ENCODE data around the gene C11orf21. TPM values are rescaled to one million over a fixed set of nuclear protein-coding genes. Genes with fewer than 3 reads are reported as not detected.

The C11orf21 gene
- total RNA-seq, 2 donors from 2014 or later = 0.15 to 0.78 TPM

DNA sequence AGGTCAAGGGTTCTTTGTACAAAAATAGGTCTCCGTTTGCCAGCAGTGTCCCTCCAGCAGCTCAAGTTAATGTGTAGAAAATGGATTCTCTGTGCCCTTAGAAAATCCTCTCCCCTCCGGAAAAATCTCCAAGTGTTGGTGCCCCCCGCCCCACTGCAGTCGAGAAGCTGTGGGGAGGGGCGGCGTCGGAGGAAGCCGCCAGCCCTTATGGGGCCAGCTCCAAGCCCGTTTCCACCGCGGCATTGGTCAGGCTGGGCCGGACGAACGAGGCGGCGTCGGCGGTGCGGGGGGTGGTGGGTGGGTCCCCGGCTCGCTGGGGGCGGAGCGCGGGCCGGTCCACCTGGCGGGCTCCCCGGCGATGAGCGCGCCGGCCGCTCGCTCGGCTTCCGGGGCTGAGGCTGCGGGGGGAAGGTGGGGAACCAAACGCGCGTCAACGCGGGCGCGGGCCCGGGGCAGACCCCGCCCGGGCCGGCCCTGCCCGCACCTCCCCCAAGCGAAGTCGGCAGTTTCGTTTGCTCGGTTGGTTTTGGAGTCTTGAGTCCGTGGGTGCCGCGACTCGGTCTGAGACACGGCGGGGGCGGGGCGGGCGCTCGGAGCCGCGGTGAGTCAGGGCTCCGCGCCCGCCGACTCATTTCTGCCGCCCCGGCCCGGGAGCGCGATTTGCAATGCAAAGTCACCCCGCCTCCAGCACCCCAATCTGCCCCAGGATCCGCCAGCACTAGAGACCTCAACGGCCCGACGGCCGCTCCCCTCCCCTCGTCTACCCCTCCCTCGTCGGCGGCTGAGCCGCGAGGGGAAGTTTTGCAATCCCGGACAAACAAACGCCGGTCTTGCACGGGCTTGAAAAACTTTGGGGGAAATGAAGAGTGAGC lies 32.8 kb downstream of the C11orf21 start:
- ATAC-seq = peak; percentile 33
- intact Hi-C loops (cut with DNase I, micrococcal nuclease) = no loop called here

DNA sequence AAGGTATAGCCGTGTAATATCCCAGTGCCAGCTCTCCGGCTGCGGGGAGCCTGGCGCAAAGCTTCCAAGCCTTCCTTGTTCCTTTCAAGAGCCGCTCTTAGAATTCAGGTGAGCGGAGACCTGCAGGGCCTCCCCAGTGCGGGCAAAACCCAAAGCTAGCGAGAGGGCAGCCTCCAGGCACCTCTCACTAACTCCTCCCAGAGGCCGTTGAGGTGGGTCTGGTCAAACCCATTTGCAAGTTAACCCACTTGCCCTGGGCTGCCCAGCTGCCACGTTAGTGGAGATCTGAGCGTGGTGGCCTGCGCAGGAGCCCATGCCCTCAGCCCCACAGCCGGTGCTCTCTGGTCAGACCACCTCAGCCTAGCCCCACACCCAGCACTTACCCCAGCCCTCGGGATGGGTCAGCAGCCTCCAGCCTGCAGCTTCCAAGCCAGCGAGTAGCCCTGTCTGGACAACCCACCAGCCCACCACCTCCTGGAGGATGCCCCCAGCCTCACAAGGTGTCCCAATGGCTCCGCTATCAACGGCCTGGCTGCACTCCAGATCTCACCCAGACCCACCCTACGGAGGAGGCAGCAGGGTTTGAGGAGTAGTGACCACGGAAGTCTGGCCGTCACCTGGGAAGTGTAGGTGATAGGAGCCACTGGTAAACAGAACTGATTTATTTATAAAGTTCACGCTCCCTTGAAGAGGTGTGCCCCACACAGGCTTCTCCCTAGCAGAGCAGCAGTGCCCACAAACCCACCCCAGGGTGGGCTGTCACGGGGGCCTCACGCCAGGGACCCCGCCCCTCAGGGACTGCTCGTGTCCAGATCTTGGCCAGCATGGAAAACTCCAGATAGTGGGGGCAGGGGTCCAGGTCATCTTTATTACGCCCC lies 33.6 kb downstream of the C11orf21 start:
- no peak for ATAC-seq
- intact Hi-C loops (cut with DNase I, micrococcal nuclease) = no loop called here
- DNase-seq = peak in 1 of 2 donors; percentile 25

More for the DNA sequence above, 32.8 kb downstream of the C11orf21 start:
- DNase-seq = peak; percentile 40 to 52

DNA sequence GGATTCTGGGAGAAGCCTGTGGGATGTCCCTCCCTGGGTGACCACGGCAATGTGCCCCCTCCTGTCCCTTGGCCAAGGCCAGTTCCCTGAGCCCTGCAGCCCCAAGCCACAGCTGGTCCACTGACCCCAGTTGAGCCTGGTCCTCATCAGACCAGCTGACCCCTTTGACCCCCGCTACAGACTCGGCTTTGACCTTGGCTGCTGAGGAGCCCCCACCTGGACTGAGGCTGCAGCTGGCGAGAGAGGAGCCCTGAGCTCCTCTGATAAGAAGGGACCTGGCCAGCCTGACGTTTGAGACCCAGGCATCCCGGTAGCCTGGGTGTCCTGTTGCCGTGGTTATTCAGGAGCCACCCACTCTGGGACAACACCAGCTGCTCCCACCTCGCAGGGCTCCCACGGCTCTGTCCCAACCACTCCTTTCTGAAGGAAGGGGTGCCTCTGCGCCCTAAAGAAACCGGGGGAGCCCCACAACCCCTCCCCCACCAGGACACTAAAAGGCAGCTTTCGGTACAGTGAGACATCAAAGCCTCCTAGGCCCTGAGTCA lies 34.3 kb downstream of the C11orf21 start:
- no peak for ATAC-seq
- intact Hi-C loops (cut with DNase I, micrococcal nuclease) = no loop called here
- peak in 1 of 2 donors; percentile 24 for DNase-seq

DNA sequence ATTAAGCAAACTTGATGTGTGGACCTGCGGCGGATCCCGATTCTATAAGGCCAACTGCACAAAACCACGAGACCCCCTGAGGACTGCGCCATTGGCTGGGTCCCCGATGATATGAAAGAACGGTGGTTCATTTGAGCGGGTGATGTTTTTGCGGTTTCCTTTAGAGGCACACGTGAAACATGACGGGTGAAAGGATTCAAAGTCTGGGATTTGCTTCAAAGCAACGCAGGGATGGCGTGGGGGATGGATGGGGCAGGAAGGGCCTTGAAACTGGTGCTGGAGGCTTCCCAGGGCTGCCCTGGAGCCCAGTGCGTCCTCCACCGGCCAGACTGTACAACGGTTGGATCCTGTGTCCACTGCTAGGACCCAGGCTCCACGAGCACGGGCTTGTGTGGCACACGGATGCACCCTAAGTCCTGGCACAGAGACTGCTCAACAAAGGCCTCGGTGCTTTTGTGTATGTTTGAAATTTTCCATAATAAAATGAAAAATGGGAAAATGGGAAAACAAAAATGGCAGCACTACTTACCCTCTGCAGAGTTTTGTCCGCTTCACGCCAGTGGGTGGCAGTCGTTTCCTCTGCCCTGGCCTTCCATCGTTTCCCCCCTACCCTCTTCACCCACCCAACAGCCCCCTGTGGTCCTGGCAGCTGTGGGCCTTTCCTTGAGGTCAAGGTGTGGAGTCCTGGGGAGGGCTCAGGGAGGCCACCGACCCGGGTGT lies 35.0 kb downstream of the C11orf21 start:
- ATAC-seq = no peak
- no peak for DNase-seq
- intact Hi-C loops (cut with DNase I, micrococcal nuclease) = no loop called here

DNA sequence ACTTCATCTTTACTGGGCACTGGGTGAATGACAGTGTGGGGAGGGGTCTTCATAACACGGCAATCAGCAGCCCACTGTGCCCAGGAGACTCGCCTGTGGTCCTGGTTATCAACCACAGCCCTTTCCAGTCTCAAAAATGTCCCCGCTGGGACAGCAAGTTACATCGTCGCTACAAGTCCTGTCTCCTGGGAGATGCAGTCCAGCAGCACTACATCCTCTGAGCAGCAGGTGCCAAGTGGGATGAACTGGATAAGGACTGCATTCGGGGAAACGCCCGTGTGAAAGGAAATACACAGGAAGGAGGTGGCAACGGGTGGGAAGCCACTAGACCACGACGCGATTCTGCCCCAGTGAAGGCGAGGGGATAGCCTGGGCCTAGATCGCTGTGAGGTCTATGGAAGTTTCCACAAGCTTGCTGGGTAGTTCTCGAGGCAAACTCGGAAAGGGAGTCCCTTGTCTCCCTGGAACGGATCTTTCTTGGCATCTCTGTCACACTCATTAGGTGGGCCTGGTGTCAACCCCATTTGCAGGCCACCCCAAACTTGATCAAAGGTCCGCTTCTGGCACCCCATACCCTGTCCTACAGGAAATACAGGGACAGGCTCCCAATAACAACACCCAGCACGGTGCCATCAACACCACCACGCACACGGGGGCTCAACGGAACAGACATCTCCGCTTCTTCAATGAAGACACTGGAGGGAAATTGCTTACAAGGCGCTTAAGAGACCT lies 35.7 kb downstream of the C11orf21 start:
- intact Hi-C loops (cut with DNase I, micrococcal nuclease) = no loop called here
- DNase-seq (no peak), ATAC-seq (no peak)

DNA sequence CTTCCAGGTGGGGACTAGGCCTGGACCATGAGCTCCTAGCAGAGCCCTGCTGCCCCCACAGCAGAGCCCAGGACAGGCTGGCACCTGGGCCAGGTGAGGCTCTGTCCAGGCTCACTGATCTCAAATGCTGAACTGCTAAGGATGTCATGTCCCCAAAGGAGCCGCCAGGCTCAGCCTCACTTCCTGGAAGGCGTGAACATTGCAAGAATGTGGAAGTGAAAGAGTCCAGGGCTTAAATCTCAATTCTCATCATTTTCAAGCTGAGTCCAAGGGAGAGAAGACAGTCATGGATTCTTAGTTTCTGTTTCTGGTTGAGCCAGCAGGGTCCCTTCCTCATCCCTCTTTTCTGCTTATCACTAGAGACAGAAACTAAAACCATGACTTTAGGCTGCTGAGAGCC lies 36.3 kb downstream of the C11orf21 start:
- DNase-seq (peak; percentile 23 to 27), ATAC-seq (no peak)

DNA sequence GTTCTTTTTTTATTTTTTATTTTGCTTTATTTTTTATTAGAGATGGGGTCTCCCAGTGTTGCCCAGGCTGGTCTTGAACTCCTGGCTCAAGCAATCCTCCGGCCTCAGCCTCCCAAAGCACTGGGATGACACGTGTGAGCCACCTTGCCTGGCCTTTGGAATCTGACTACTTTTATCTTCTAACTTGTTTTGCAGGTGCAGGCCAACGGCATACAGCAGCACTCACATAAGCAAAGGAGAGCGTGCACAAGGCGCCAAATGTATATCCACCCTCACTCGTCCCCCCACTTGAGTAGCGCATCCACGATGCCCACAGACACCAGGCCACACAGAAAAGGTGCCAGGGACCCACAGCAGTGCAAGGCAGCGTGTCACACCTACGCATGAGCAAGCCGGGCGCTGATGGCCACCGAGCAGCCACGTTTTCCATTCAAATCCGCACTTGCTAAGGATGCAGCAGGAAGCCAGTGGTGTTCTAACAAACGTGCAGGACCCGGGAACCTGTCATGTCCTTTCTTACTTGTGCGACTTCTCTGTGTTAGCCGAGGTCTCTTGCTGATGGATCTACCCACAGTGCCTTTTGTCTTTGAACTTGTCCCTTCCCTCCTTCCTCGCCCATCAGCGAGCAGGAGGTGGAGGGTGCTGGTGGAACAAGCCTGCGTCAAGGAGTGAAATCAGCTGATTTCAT lies 37.2 kb downstream of the C11orf21 start:
- intact Hi-C loops (cut with DNase I, micrococcal nuclease) = no loop called here
- ATAC-seq (no peak), DNase-seq (peak in 1 of 2 donors; percentile 6)

More for the DNA sequence above, 36.3 kb downstream of the C11orf21 start:
- intact Hi-C loops (cut with DNase I, micrococcal nuclease) = no loop called here

DNA sequence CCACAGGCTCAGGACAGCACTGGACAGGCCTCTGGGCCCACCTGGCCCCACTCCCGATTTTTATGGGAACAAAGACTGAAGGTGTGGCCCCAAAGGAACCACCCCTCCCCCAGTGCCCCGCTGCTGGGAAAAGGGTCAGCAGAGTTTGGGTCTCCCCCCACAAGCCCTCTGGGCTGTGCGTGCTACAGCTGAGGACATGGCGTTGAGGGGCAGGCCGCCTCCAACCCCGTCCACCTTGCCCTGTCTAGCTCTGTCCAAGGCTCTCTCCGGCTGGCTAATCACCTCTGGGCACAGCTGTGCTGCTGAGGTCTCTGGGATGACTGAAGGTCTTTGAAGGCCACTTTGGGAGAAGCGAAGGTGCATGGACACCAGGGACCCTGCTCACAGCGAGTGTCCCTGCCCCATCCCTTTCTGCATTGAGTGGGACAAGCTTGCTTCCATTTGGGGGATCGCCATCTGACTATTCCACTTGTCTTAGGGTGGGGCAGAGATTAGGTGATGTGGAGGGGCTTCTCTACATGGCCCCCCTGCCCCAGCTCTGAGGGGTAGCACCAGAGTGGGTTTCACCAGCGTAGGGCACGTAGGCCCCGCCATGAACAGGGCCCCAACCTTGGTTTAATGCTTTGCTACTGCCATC lies 37.9 kb downstream of the C11orf21 start:
- ATAC-seq = no peak
- intact Hi-C loops (cut with DNase I, micrococcal nuclease) = no loop called here

DNA sequence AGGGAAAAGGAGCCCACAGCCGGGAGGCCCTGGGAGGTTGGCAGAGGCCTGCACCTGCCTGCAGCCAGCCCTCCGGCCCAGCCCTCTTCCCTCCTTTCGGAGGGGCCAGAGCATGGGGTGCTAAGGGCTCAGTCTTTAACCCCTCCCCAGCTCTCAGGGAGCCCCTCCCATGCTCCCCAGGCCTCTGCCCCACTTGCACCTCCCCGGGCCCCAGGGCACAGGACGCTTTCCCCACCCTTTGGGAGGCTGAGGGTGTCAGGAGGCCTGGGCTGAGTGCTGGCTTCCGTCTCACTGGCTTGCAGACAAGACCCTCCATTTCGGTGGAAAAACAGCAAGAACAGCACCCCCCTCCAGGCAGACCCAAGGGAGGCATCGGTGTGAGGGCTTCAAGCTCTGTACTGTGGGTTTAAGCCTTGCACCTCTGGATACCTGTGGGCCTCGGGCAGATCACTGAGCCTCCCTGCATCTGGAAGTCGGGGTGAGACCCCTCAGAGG lies 38.6 kb downstream of the C11orf21 start:
- intact Hi-C loops (cut with DNase I, micrococcal nuclease) = no loop called here
- ATAC-seq (peak; percentile 21), DNase-seq (peak in 1 of 2 donors; percentile 2)

More for the DNA sequence above, 37.9 kb downstream of the C11orf21 start:
- DNase-seq = peak in 1 of 2 donors; percentile 5

DNA sequence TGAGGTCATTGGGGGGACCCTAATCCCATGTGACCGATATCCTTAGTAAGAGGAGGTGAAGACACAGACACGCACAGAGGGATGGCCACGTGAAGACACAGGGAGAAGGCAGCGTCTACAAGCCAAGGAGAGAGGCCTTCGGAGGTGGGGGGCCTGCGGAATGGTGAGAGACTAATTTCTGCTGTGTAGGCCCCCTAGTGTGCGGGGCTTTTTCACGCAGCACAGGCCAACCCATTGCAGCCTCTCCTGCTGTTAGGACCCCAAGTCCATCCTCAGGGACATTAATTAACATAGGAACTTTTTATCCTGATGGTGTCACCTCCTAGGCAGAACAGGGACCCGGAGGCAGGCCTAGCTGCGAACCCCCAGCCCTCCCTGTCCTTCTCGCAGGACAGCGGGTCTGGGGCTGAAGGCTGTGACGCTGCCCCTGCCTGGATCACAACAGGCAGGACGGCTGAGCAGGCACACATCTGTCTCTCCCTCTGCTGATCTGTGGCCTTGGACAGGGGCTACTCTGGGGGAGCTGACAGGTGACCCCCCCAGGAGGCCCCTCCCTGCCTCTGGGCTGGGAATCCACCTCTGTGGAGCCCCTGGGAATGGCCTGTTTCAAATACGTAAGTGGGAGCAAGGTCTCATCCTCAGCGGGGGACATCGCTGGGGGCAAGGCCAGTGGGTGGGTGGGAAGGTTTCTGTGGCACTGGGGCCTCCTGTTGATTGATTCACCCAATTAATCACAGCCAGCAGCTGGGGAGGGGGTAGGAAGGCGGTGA lies 39.2 kb downstream of the C11orf21 start:
- no peak for DNase-seq
- intact Hi-C loops (cut with DNase I, micrococcal nuclease) = no loop called here
- ATAC-seq = no peak

DNA sequence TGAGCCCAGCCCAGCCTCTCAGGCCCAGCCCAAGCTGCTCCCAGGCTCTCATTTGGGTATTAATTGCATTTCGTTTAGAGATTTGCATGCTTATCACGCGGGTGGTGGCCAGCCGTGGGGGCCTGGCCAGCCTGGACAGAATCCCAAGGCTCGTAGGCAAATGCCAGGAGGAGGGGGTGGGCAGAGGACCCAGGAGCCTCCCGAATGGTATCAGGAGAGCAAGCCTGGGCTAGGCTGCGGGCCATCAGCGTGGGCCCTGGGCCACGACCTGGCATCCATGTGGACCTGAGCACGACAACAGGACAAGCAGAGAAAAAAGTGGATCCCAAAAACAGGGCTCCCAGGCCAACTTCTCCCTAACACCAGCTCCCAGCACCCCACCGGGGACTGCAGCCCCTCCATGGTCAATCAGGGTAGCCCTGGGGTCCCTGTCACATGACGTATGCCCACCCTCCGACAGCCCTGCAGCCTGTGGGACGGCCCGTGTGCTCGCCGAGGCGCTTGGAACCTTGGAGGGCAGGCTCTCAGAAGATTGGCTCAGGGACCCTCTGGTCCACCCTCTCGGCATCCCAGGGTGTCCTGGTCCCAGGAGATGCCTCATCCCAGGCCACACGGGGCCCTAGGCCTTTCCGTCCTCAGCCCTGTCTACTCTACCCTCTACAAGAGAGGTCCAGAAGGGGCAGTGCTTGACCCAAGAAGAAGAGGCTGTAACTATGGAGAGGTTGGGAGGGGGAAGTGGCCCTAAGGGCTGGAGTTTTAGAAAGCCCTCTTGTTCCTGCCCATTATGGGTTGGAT lies 40.1 kb downstream of the C11orf21 start:
- intact Hi-C loops (cut with DNase I, micrococcal nuclease) = no loop called here
- ATAC-seq (no peak), DNase-seq (peak; percentile 1 to 23)

DNA sequence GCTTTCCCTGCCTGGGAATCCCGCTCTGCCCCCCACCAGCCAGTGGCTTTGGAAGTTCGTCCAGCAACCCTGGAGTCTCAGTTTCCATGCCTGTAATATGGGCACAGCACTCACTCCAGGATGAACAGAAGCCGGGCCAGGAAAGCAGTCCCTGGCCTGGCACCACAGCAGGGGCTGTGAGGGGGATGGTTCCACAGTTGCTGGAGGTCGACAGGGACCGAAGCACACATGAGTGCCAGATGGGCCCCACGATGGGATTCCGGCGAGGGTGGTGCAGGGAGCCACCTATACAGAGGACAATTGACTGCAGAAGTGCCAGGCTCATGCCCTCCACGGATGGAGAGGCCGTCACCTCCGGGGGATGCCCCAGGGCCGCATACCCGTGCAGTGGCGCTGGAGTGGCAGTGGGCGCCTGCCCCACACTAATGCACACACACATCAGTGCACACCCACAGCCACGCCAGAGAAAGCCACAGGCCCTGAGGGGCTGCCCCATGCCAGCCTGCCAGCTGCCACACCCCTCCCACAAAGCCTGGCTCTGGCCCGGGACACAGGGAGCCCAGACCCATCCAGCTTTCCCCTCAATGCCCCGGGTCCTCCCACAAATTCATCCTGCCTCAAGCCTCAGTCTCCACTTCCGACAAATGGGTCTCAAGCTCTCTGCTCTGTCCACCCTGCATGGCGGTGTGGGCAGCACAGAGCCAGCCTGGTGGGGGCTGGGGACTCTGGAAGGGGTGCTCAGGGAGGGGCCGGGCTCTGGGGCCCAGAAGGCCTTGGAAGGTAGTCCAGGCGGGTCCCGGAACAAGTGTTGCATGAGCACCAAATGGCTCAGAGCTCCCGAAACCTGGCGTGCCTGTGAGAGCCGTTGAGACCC lies 41.0 kb downstream of the C11orf21 start:
- intact Hi-C loops (cut with DNase I, micrococcal nuclease) = no loop called here
- ATAC-seq (no peak), DNase-seq (no peak)

DNA sequence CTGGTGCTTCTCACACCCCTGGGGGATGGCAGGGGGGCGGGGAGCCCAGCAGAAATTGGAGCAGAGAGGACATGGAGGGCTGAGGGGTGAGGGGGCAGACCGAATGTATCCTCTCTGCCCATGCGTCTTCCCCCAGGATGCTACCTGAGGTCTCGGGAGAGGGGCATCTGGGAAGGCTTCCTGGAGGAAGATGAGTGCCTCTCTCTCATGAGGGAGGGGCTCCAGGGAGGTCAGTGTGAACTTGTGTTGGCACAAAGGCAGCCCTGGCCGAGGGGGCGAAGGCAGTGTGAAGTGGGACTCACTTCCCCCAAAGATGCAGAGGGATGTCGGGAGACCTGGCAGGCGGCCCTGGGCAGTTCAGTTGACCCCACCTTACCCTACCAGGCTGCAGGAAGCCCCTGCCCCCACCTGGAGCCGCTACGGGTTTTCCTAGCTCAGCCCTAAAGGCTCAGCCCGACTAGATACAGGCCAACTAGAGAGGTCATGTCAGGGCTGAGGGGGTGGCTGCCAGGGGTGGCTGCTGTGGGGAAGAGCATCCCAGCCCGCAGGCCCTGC lies 41.7 kb downstream of the C11orf21 start:
- DNase-seq (no peak), ATAC-seq (no peak)
- intact Hi-C loops (cut with DNase I, micrococcal nuclease) = no loop called here

DNA sequence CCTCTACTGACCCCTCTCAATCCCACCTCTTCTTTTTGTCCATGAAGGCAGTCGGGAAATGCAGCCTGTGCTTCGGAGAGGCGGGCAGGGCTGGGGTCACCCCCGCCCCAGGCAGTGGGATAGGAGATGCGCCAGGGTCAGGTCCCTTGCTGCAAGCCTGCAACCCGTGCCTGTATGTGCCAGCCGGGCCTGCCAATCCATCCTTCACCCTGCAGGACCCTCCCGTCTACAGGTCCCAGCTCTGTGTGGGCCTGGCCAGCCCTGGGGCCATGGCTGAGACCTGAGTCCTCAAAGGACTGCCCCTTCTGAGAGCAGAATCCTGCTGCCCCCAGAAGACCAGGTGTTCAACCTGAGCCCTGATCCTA lies 42.3 kb downstream of the C11orf21 start:
- intact Hi-C loops (cut with DNase I, micrococcal nuclease) = no loop called here
- DNase-seq (no peak), ATAC-seq (no peak)
